Breast epithelium (tissue), 4 donors: ENCODE measurements around the gene GPR55. TPM values are rescaled to one million over a fixed set of nuclear protein-coding genes. Genes with fewer than 3 reads are reported as not detected.
"Not testable (repeated sequence)": the region's sequence is repeated elsewhere in the genome, so short reads cannot be mapped to it uniquely, and the experiment has no call there.

Source experiments
- DNase-seq, 2 donors: peaks; one replicate each; pipeline ENCODE4 v3.0.0-alpha.2; 2019; ENCODE audit warnings: low spot score in 2 of 2
- H3K27ac ChIP-seq, 2 donors: fragments of 200-600 bp; sonication (generic) in 1 of 2; one replicate each; pipeline ENCODE4 v1.5.1; 2016 to 2019; ENCODE audit warnings: mild to moderate bottlenecking in 1 of 2
- H3K27me3 ChIP-seq, 2 donors: fragments of 200-600 bp; sonication (generic) in 1 of 2; one replicate each; pipeline versions ENCODE4 v1.5.1 to v1.6.0; 2017 to 2019; ENCODE audit warnings: control low read depth in 1 of 2, mild to moderate bottlenecking in 1 of 2
- H3K36me3 ChIP-seq: fragments of 200-600 bp; one replicate; pipeline ENCODE4 v1.5.1; 2019
- H3K4me1 ChIP-seq, 2 donors: fragments of 200-600 bp; sonication (generic); one replicate each; pipeline ENCODE4 v1.5.1; 2016 to 2019; ENCODE audit warnings: control low read depth in 1 of 2
- H3K4me3 ChIP-seq, 3 donors: fragments of 200-600 bp; sonication (generic); 1 replicate in 2 of 3; 2 replicates in 1 of 3; pipeline ENCODE4 v1.5.1; 2016 to 2019; ENCODE audit warnings: mild to moderate bottlenecking in 3 of 3, moderate library complexity in 2 of 3
- H3K9me3 ChIP-seq, 2 donors: fragments of 200-600 bp; sonication (generic) in 1 of 2; one replicate each; pipeline ENCODE4 v1.5.1; 2016 to 2019; ENCODE audit warnings: control low read depth in 1 of 2
- CTCF ChIP-seq, 3 donors: fragments of 450-650 bp; IDR thresholded peaks; one replicate each; pipeline ENCODE4 v1.5.1; 2016 to 2017; ENCODE audit warnings: antibody characterized with exemption in 3 of 3, mild to moderate bottlenecking in 3 of 3, moderate library complexity in 3 of 3
- POLR2A ChIP-seq: fragments of 450-650 bp; IDR thresholded peaks from one replicate; pipeline ENCODE4 v1.6.1; 2016; ENCODE audit warnings: antibody characterized with exemption, mild to moderate bottlenecking, moderate library complexity
- POLR2AphosphoS5 ChIP-seq, 3 donors: sonication (generic); formaldehyde crosslinking; IDR thresholded peaks; one replicate each; pipeline ENCODE4 v1.6.1; 2017; ENCODE audit warnings: antibody characterized with exemption in 3 of 3
- intact Hi-C: fragments of 100-400 bp; cut with DNase I; formaldehyde crosslinking; loops from one replicate; pipeline ENCODE4 v1.15.1; 2023; ENCODE audit warnings: low total_unique reads
- total RNA-seq, 3 donors: library from RNA; depleted of rRNA; stranded (reverse); fragments of >200 nt; gene quantifications; one replicate each; pipeline ENCODE4 v1.1.0, GENCODE V29; 2016

Gene GPR55
- total RNA-seq, 3 donors from 2014 or later = 0.16 to 0.44 TPM; not detected in 1

- Histone ChIP-seq H3K4me3 (no peak overlapping the region), H3K27me3 (no peaks in the 10 kb centered on the region), H3K4me1 (no peaks in the 10 kb centered on the region), H3K27ac (no peak overlapping the region), H3K36me3 (no peaks in the 10 kb centered on the region), H3K9me3 (peaks cover 0 to 7% of the 10 kb centered on the region in 2 donors)
- TF ChIP-seq POLR2A (no peak), POLR2AphosphoS5 (IDR thresholded peaks at IDR 0.05) (no peak), CTCF (IDR thresholded peaks at IDR 0.05) (no peak)
- no peak for DNase-seq
- intact Hi-C loops = no loop called here
Observed at GRCh38 chr2:230938516-230939065, 13.5 kb upstream of the GPR55 start.

GRCh38 chr2:230938098-230938497, 13.1 kb upstream of the GPR55 start:
- Histone ChIP-seq H3K4me3 (no peak overlapping the region), H3K27ac (no peak overlapping the region), H3K4me1 (no peaks in the 10 kb centered on the region), H3K9me3 (peaks cover 0 to 7% of the 10 kb centered on the region in 2 donors), H3K27me3 (no peaks in the 10 kb centered on the region), H3K36me3 (no peaks in the 10 kb centered on the region)
- no peak for TF ChIP-seq POLR2A
- TF ChIP-seq CTCF (IDR thresholded peaks at IDR 0.05) = no peak
- no peak for TF ChIP-seq POLR2AphosphoS5 (IDR thresholded peaks at IDR 0.05)
- intact Hi-C loops = no loop called here
- DNase-seq = peak in 1 of 2 donors; percentile 6

GRCh38 chr2:230937362-230937761, 12.3 kb upstream of the GPR55 start:
- Histone ChIP-seq H3K4me3 (no peak overlapping the region), H3K27me3 (no peaks in the 10 kb centered on the region), H3K36me3 (no peaks in the 10 kb centered on the region), H3K4me1 (no peaks in the 10 kb centered on the region), H3K27ac (no peak overlapping the region), H3K9me3 (peaks cover 0 to 7% of the 10 kb centered on the region in 2 donors)
- no peak for DNase-seq
- intact Hi-C loops = no loop called here
- TF ChIP-seq CTCF (IDR thresholded peaks at IDR 0.05) = no peak
- TF ChIP-seq POLR2A = no peak
- no peak for TF ChIP-seq POLR2AphosphoS5 (IDR thresholded peaks at IDR 0.05)

GRCh38 chr2:230936243-230936642, 11.2 kb upstream of the GPR55 start:
- H3K27me3 ChIP-seq, H3K9me3 ChIP-seq, H3K27ac ChIP-seq, intact Hi-C loops, H3K4me3 ChIP-seq, H3K36me3 ChIP-seq, H3K4me1 ChIP-seq: not testable (repeated sequence)
- peak in 1 of 2 donors; percentile 2 for DNase-seq

GRCh38 chr2:230935130-230935430, 10.0 kb upstream of the GPR55 start:
- no peak overlapping the region for H3K4me3 ChIP-seq
- H3K9me3 ChIP-seq = peaks cover 0 to 7% of the 10 kb centered on the region in 2 donors
- DNase-seq = peak in 1 of 2 donors; percentile 2
- H3K36me3 ChIP-seq = no peaks in the 10 kb centered on the region
- no peak overlapping the region for H3K27ac ChIP-seq
- TF ChIP-seq CTCF (IDR thresholded peaks at IDR 0.05) (no peak), POLR2A (no peak), POLR2AphosphoS5 (IDR thresholded peaks at IDR 0.05) (no peak)
- no peaks in the 10 kb centered on the region for H3K4me1 ChIP-seq
- intact Hi-C loops = no loop called here
- H3K27me3 ChIP-seq = no peaks in the 10 kb centered on the region
